Measurements from ENCODE around the gene NELFCD. TPM values are rescaled to one million over a fixed set of nuclear protein-coding genes. Genes with fewer than 3 reads are reported as not detected.

The NELFCD gene
- total and polyA plus RNA-seq, 9 of the 15 experiments (the other 6 are each of a cell fraction or from before 2014, with no cell fraction given) = 11.7 to 163 (median 96.5) TPM

DNA sequence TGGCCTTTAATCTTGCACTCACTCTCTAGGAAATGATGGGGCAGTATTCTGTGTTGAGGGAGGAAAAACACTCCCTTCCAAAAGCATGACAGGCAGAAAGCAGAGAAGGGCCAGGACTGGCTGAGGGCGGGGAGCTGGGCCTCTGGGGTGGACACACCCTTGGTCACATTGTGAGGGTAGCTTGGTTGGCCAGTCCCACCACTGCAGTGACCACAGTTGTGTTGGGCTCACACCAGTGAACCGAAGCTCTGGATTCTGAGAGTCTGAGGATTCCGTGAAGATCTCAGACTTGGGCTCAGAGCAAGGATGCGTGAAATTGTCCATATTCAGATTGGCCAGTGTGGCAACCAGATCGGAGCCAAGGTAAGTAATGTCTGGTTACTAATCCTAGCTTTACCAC, 38.2 kb downstream of the NELFCD start, which contains the start of gene TUBB1 (continued):
- TF ChIP-seq NCOA2 (IDR thresholded peaks at IDR 0.05; ENCODE audit: partially characterized antibody in 2 of 2) (no peak), HDAC1 (IDR thresholded peaks at IDR 0.05) (peak in 1 of 2 experiments; percentile 30; a peak in 1 of 4 replicates)

- DNase-seq (ENCODE audit: extremely low read depth in 1 of 4, low spot score in 3 of 4) = peak; percentile 58 to 94 (median 72)
- Histone ChIP-seq H3K4me2 (ENCODE audit: insufficient read depth, low read length) (peak overlapping the region; percentile 83), H3K9me3 (replicated peaks; ENCODE audit: control insufficient read depth, insufficient read depth, low read depth, low read length) (no peaks in the 10 kb centered on the region), H3K27me3 (ENCODE audit: control insufficient read depth in 2 of 2, insufficient read depth in 2 of 2, low read length in 2 of 2) (no peaks in the 10 kb centered on the region), H3K9me1 (ENCODE audit: control insufficient read depth, insufficient read depth, low read length) (no peaks in the 10 kb centered on the region), H2AFZ (ENCODE audit: low read depth, low read length) (peak overlapping the region; percentile 34; the same call in 1 of the 2 replicates), H3K4me1 (replicated peaks in 1 of 2; ENCODE audit: control insufficient read depth in 2 of 2, insufficient read depth in 2 of 2, low read length in 2 of 2) (peaks cover 48 to 55% of the 10 kb centered on the region in 2 experiments), H3K27ac (ENCODE audit: extremely low read depth, low read depth, low read length) (peak overlapping the region; percentile 96), H3K9ac (ENCODE audit: insufficient read depth in 1 of 2, low read depth in 2 of 2, low read length in 2 of 2) (peak overlapping the region in 1 of 2 experiments; percentile 80; a peak in 2 of 4 replicates), H4K20me1 (replicated peaks; ENCODE audit: control insufficient read depth, insufficient read depth, low read length) (no peaks in the 10 kb centered on the region; the same call in 1 of the 2 replicates), H3K36me3 (ENCODE audit: control insufficient read depth, insufficient read depth, low read length) (peaks cover 48% of the 10 kb centered on the region), H3K4me3 (peak overlapping the region; percentile 32; the same call in 1 of the 2 replicates), H3K79me2 (ENCODE audit: control insufficient read depth, insufficient read depth, low read length) (peaks cover 68% of the 10 kb centered on the region)
- BruUV-seq (replicated peaks) = no TSS peak
- peak; percentile 98 for FAIRE-seq
- ATAC-seq = peak; percentile 86
- POLR2A ChIA-PET = interaction anchor here (0.9 to 4.5 kb wide), 5 partner anchors 11 to 62 kb away, joined by 3 to 31 read pairs (median 3); partner anchors contain the start of gene ATP5F1E
- CTCF ChIA-PET (ENCODE audit: low intra/inter-chr PET ratio) = no interaction called here
- in situ Hi-C loops (cut with MboI) = no loop called here
- 0% methylated on average over 5 of the region's 5 CpGs for WGBS (ENCODE audit: insufficient coverage, low coverage, missing lambda C conversion rate)
- intact Hi-C loops (cut with micrococcal nuclease) = no loop called here
- TF ChIP-seq ZNF445 (CRISPR knock-in tag; IDR thresholded peaks at IDR 0.05; ENCODE audit: low read depth) = no peak
- no peak for TF ChIP-seq TSC22D4 (tag; IDR thresholded peaks at IDR 0.05)
- no peak for TF ChIP-seq POLR3A (IDR thresholded peaks at IDR 0.05; ENCODE audit: borderline replicate concordance, extremely low read depth, insufficient read depth, insufficient read length)
- TF ChIP-seq, protein P1, sequence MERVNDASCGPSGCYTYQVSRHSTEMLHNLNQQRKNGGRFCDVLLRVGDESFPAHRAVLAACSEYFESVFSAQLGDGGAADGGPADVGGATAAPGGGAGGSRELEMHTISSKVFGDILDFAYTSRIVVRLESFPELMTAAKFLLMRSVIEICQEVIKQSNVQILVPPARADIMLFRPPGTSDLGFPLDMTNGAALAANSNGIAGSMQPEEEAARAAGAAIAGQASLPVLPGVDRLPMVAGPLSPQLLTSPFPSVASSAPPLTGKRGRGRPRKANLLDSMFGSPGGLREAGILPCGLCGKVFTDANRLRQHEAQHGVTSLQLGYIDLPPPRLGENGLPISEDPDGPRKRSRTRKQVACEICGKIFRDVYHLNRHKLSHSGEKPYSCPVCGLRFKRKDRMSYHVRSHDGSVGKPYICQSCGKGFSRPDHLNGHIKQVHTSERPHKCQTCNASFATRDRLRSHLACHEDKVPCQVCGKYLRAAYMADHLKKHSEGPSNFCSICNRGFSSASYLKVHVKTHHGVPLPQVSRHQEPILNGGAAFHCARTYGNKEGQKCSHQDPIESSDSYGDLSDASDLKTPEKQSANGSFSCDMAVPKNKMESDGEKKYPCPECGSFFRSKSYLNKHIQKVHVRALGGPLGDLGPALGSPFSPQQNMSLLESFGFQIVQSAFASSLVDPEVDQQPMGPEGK (CRISPR knock-in tag; IDR thresholded peaks at IDR 0.05; ENCODE audit: borderline replicate concordance) = no peak
- TF ChIP-seq TEAD1 (CRISPR knock-in tag; IDR thresholded peaks at IDR 0.05) = peak in 1 of 2 experiments; percentile 36; a peak in 1 of 4 replicates
- TF ChIP-seq BMI1 (IDR thresholded peaks at IDR 0.05; ENCODE audit: low read length) = no peak
- no peak for TF ChIP-seq FOXA3 (CRISPR knock-in tag; conservative IDR thresholded peaks at IDR 0.05 in 1 of 2, IDR thresholded peaks at IDR 0.05 in 1 of 2)
- TF ChIP-seq SMARCB1 (IDR thresholded peaks at IDR 0.05; ENCODE audit: insufficient read length, low read depth) = no peak
- TF ChIP-seq SAFB2 (IDR thresholded peaks at IDR 0.05; ENCODE audit: borderline replicate concordance, low read depth, low read length, severe bottlenecking) = no peak
- TF ChIP-seq DACH1 (IDR thresholded peaks at IDR 0.05; ENCODE audit: partially characterized antibody) = no peak
- no peak for TF ChIP-seq ZNF551 (CRISPR knock-in tag; IDR thresholded peaks at IDR 0.05)
- no peak for TF ChIP-seq HMGN3 (IDR thresholded peaks at IDR 0.05; ENCODE audit: borderline replicate concordance, extremely low read depth, insufficient read length, low read depth, low read length)
- no peak for TF ChIP-seq ZNF23 (CRISPR knock-in tag; IDR thresholded peaks at IDR 0.05)
- TF ChIP-seq DMBX1 (CRISPR knock-in tag; IDR thresholded peaks at IDR 0.05; ENCODE audit: borderline replicate concordance) = peak; percentile 63; the same call in 1 of the 2 replicates
- no peak for TF ChIP-seq SIX5 (IDR thresholded peaks at IDR 0.05; ENCODE audit: borderline replicate concordance in 1 of 2, insufficient read depth in 1 of 2, low read depth in 1 of 2, low read length in 2 of 2)
- no peak for TF ChIP-seq ZNF224 (CRISPR knock-in tag; IDR thresholded peaks at IDR 0.05)
Observed at GRCh38 chr20:59020938-59021551, 40.0 kb downstream of the NELFCD start.
